Ishikawa (cell line): Measurements from ENCODE around the gene COMMD7.

Experiments used
- CEBPB ChIP-seq: IDR thresholded peaks from 2 replicates; pipeline ENCODE4 v1.6.1; 2012
- CREB1 ChIP-seq: IDR thresholded peaks from 2 replicates; pipeline ENCODE4 v1.6.1; 2012; ENCODE audit warnings: low read depth
- EGR1 ChIP-seq: IDR thresholded peaks from 2 replicates; pipeline ENCODE4 v1.6.1; 2012
- EP300 ChIP-seq: IDR thresholded peaks from 2 replicates; pipeline ENCODE4 v1.6.1; 2012; ENCODE audit warnings: borderline replicate concordance
- NFIC ChIP-seq: IDR thresholded peaks from 2 replicates; pipeline ENCODE4 v1.6.1; 2012
- RAD21 ChIP-seq: IDR thresholded peaks from 2 replicates; pipeline ENCODE4 v1.6.1; 2012; ENCODE audit warnings: low read depth
- TAF1 ChIP-seq: IDR thresholded peaks from 2 replicates; pipeline ENCODE4 v1.6.1; 2012; ENCODE audit warnings: low read depth, mild to moderate bottlenecking
- TCF12 ChIP-seq: IDR thresholded peaks from 2 replicates; pipeline ENCODE4 v1.6.1; 2012; ENCODE audit warnings: low read depth
- TEAD4 ChIP-seq: IDR thresholded peaks from 2 replicates; pipeline ENCODE4 v1.6.1; 2012
- YY1 ChIP-seq: IDR thresholded peaks from 2 replicates; pipeline ENCODE4 v1.6.1; 2012; ENCODE audit warnings: low read depth
- ZBTB7A ChIP-seq: IDR thresholded peaks from 2 replicates; pipeline ENCODE4 v1.6.1; 2012; ENCODE audit warnings: low read depth
- TF ChIP-seq, protein P1 (sequence below): IDR thresholded peaks from 2 replicates; pipeline ENCODE4 v1.6.1; 2012
- TF ChIP-seq, protein P2 (sequence below): IDR thresholded peaks from 2 replicates; pipeline ENCODE4 v1.6.1; 2012; ENCODE audit warnings: low read depth, mild to moderate bottlenecking

The COMMD7 gene

DNA sequence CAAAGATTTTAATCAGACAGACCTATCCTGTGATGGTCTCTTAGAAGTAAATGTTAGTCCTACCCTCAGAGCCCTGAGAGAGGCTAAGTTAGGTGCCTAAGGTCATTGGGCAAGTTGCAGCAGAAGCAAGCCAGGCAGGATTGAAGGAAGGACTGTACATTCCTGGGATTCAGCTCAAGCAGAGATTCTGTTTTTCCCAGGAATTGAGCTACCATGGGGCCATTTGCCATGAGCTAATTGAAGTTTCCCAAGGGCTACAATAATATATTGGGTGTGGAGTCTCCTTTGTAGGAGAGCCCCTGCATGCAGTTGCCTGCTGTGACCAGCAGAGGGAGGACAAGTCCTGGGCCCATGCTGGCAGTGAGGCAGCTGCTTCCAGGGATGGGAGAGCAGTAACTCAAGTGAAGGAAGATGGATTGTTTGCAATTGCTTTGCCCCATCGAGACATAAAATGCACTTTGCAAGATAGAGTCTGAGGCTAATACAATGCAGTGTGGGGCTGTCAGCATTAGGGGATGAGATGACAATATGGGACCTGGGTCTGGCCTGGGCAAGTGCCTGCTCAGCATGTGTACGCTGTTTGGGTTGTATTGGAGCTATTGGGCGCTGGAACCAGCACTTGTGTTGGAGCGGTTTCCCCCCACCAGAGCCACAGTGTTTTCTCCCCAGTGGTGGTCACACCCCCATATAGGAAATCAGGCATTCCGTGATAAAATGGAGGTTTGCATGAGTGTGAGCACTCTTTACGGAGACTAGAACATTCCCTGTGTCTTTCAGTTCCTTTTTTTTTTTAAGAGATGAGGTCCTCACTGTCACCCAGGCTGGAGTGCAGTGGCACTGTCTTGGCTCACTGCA lies 46.9 kb upstream of the COMMD7 start:
- TF ChIP-seq RAD21: peak; percentile 91
- TF ChIP-seq EGR1: no peak
- TF ChIP-seq TAF1: no peak

DNA sequence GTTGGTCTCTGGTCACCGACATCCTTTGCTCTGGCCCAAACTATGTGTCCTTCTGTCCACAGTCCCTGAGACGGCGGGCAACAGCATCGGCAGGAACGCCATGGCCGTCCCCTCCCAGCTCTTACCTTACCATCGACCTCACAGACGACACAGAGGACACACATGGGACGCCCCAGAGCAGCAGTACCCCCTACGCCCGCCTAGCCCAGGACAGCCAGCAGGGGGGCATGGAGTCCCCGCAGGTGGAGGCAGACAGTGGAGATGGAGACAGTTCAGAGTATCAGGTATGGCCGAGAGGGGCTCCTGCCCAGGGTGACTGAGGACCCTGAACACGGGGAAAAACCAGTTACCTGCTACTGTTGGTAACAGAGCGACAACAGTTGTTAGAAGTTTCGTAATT lies 43.9 kb upstream of the COMMD7 start:
- TF ChIP-seq, protein P1, sequence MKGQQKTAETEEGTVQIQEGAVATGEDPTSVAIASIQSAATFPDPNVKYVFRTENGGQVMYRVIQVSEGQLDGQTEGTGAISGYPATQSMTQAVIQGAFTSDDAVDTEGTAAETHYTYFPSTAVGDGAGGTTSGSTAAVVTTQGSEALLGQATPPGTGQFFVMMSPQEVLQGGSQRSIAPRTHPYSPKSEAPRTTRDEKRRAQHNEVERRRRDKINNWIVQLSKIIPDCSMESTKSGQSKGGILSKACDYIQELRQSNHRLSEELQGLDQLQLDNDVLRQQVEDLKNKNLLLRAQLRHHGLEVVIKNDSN: no peak
- TF ChIP-seq ZBTB7A: no peak
- TF ChIP-seq RAD21: no peak
- no peak for TF ChIP-seq YY1
- no peak for TF ChIP-seq TAF1
- TF ChIP-seq TEAD4: no peak
- TF ChIP-seq EP300: no peak
- no peak for TF ChIP-seq TCF12
- no peak for TF ChIP-seq CEBPB
- no peak for TF ChIP-seq CREB1
- TF ChIP-seq, protein P2, sequence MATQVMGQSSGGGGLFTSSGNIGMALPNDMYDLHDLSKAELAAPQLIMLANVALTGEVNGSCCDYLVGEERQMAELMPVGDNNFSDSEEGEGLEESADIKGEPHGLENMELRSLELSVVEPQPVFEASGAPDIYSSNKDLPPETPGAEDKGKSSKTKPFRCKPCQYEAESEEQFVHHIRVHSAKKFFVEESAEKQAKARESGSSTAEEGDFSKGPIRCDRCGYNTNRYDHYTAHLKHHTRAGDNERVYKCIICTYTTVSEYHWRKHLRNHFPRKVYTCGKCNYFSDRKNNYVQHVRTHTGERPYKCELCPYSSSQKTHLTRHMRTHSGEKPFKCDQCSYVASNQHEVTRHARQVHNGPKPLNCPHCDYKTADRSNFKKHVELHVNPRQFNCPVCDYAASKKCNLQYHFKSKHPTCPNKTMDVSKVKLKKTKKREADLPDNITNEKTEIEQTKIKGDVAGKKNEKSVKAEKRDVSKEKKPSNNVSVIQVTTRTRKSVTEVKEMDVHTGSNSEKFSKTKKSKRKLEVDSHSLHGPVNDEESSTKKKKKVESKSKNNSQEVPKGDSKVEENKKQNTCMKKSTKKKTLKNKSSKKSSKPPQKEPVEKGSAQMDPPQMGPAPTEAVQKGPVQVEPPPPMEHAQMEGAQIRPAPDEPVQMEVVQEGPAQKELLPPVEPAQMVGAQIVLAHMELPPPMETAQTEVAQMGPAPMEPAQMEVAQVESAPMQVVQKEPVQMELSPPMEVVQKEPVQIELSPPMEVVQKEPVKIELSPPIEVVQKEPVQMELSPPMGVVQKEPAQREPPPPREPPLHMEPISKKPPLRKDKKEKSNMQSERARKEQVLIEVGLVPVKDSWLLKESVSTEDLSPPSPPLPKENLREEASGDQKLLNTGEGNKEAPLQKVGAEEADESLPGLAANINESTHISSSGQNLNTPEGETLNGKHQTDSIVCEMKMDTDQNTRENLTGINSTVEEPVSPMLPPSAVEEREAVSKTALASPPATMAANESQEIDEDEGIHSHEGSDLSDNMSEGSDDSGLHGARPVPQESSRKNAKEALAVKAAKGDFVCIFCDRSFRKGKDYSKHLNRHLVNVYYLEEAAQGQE: no peak

DNA sequence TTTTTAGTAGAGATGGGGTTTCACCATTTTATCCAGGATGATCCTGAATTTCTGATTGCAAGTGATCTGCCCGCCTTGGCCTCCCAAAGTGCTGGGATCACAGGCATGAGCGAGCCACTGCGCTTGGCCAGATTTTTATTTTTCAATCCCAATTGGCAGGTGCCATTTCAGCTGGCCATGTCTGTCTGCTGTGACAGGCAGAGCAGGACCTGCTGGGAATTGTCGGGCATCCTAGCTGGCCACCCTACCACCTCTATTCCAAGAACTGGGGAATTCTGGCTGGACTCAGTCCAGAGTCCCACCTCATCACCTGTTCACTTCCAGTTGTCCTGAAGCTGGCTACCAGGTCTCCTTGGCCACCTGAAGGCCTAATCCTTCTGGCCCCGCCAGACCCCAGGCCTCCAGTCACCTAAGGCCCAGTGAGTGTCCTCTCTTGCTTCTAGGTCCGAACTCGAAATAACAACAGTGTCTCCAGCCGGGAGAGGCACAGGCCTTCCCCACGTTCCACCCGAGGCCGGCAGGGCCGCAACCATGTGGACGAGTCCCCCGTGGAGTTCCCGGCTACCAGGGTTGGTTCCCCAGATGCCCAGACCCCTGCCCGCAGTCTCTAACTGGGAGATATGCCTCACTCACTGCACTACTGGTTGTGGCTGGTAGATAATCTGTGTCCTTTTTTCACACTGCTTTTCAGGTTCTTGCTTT lies 42.9 kb upstream of the COMMD7 start:
- TF ChIP-seq CREB1: no peak
- no peak for TF ChIP-seq YY1
- TF ChIP-seq, protein P2: no peak
- no peak for TF ChIP-seq NFIC
- TF ChIP-seq, protein P1: no peak
- TF ChIP-seq RAD21: no peak
- TF ChIP-seq EP300: no peak

DNA sequence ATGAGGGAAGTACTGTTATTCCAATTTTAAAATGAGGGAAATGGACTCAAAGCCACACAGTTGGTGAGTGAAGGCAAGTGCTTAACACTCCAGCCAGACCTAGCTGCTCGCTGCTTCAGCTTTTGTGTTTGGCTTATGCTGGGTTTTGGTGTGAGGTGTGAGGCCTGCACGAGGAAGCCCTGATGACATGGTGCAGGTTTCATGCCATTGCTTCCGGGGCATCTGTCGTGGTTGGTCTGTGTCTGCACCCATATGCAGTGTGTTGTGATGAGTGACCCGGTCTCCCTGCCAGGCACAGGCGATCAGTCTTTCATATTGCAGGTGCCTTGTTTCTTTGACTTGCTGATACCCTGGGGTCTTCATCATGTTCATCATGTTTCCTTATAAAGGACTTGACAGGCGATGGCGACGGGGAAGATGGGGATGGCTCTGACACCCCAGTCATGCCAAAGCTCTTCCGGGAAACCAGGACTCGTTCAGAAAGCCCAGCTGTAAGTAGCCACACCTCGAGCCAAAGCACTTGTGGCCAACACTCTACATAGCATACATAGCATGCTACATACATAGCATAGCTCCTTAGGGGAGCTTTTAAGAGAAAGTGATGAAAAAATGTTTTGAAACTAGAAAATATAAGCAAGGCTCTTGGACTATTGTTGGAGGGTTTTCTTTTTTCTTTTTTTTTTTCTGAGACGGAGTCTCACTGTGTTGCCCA lies 41.3 kb upstream of the COMMD7 start:
- no peak for TF ChIP-seq ZBTB7A
- no peak for TF ChIP-seq NFIC
- TF ChIP-seq EP300: no peak
- TF ChIP-seq TCF12: no peak
- TF ChIP-seq RAD21: no peak
- TF ChIP-seq TEAD4: no peak
- TF ChIP-seq YY1: no peak

DNA sequence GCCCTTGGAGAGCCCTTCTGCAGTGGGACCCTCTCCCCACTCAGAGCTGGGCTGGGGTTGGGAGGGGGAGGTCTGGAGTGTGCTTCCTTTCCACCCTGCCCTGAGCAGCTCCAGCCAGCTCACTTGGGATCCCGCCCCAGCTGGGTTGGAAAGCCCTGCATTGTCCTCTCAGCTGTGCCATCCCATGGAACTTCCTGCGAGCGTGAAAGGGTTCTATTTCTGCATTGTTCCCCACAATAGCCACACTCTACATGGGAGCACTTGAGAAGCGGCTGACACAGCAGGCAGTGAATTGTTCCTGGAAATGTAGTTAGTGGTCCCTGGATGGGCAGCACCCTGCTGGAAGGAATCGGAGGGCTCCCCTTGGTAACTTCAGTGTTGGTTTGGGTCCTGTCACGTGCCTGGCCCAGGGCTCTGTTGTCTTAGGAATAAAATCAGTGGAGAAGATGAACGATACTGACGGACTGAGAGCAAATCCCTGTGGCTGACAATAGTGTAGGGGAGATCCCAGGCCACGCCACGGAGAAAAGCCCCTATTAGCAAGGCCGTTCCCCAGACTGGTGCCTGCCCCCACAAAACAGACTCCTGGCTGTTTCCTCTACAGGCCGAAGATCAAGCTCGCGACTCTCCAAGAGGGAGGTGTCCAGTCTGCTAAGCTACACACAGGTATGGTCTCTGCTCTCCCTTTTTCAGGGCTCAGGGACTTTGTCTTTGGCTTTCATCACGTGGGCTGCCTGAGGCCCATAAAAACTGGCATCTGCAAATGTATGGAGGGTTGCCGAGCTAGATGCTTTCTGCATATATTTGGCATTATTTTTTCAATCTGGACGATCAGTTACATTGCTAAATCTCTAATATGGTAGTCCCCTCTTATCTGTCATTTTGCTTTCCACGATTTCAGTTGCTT lies 37.7 kb upstream of the COMMD7 start:
- TF ChIP-seq TAF1: no peak
- TF ChIP-seq CEBPB: no peak
- no peak for TF ChIP-seq TEAD4

DNA sequence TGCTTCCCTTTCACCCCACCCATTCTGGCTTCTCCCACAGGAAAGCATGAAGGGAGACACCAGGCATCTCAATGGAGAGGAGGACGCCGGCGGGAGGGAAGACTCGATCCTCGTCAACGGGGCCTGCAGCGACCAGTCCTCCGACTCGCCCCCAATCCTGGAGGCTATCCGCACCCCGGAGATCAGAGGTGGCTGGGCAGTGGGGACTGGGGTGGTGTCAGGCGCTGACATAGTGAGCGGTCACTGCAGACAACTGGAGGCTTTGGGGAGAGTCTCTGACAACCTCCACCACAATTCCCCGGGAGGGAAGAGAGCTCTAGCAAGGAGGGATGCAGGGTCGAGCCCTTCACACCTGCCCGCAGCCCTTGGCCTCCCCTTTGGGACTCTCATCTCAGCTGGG lies 37.0 kb upstream of the COMMD7 start:
- TF ChIP-seq TCF12 (no peak), CREB1 (no peak), EP300 (no peak), RAD21 (no peak), CEBPB (no peak), TAF1 (no peak), EGR1 (no peak)
